ENCODE data around the gene NRXN3.

GRCh38 chr14:79242666-79243065 is 1072.5 kb downstream of the NRXN3 start:
- TF ChIP-seq ZNF274 (CRISPR knock-in tag; IDR thresholded peaks at IDR 0.05): no peak
- TF ChIP-seq CTCF (CRISPR knock-in tag; IDR thresholded peaks at IDR 0.05): no peak
- TF ChIP-seq POLR2A (IDR thresholded peaks at IDR 0.05; ENCODE audit: insufficient read depth in 1 of 2, low read depth in 2 of 2, low read length in 2 of 2): no peak
- TF ChIP-seq MXI1 (IDR thresholded peaks at IDR 0.05; ENCODE audit: borderline replicate concordance, low read depth, low read length): no peak
- TF ChIP-seq, protein P1, sequence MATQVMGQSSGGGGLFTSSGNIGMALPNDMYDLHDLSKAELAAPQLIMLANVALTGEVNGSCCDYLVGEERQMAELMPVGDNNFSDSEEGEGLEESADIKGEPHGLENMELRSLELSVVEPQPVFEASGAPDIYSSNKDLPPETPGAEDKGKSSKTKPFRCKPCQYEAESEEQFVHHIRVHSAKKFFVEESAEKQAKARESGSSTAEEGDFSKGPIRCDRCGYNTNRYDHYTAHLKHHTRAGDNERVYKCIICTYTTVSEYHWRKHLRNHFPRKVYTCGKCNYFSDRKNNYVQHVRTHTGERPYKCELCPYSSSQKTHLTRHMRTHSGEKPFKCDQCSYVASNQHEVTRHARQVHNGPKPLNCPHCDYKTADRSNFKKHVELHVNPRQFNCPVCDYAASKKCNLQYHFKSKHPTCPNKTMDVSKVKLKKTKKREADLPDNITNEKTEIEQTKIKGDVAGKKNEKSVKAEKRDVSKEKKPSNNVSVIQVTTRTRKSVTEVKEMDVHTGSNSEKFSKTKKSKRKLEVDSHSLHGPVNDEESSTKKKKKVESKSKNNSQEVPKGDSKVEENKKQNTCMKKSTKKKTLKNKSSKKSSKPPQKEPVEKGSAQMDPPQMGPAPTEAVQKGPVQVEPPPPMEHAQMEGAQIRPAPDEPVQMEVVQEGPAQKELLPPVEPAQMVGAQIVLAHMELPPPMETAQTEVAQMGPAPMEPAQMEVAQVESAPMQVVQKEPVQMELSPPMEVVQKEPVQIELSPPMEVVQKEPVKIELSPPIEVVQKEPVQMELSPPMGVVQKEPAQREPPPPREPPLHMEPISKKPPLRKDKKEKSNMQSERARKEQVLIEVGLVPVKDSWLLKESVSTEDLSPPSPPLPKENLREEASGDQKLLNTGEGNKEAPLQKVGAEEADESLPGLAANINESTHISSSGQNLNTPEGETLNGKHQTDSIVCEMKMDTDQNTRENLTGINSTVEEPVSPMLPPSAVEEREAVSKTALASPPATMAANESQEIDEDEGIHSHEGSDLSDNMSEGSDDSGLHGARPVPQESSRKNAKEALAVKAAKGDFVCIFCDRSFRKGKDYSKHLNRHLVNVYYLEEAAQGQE (IDR thresholded peaks at IDR 0.05; ENCODE audit: borderline replicate concordance in 1 of 2, low read depth in 1 of 2, low read length in 2 of 2): no peak
- no peak for TF ChIP-seq HNRNPK (IDR thresholded peaks at IDR 0.05; ENCODE audit: low read depth, low read length, poor library complexity, severe bottlenecking)
- TF ChIP-seq POLR2AphosphoS5 (IDR thresholded peaks at IDR 0.05; ENCODE audit: low read depth, low read length): no peak
- TF ChIP-seq STAG1 (CRISPR knock-in tag; IDR thresholded peaks at IDR 0.05): no peak
- TF ChIP-seq TBP (CRISPR knock-in tag; IDR thresholded peaks at IDR 0.05): no peak
- TF ChIP-seq ARID2 (CRISPR knock-in tag; IDR thresholded peaks at IDR 0.05; ENCODE audit: borderline replicate concordance): no peak
- TF ChIP-seq RNF2 (conservative IDR thresholded peaks at IDR 0.05; ENCODE audit: low read depth): no peak

All from HepG2 (cell line).